ENCODE measurements around the gene CARNS1. TPM values are rescaled to one million over a fixed set of nuclear protein-coding genes. Genes with fewer than 3 reads are reported as not detected.

The CARNS1 gene
- total and polyA plus RNA-seq, 2 experiments from 2014 or later, result 0.38 to 0.43 TPM

DNA sequence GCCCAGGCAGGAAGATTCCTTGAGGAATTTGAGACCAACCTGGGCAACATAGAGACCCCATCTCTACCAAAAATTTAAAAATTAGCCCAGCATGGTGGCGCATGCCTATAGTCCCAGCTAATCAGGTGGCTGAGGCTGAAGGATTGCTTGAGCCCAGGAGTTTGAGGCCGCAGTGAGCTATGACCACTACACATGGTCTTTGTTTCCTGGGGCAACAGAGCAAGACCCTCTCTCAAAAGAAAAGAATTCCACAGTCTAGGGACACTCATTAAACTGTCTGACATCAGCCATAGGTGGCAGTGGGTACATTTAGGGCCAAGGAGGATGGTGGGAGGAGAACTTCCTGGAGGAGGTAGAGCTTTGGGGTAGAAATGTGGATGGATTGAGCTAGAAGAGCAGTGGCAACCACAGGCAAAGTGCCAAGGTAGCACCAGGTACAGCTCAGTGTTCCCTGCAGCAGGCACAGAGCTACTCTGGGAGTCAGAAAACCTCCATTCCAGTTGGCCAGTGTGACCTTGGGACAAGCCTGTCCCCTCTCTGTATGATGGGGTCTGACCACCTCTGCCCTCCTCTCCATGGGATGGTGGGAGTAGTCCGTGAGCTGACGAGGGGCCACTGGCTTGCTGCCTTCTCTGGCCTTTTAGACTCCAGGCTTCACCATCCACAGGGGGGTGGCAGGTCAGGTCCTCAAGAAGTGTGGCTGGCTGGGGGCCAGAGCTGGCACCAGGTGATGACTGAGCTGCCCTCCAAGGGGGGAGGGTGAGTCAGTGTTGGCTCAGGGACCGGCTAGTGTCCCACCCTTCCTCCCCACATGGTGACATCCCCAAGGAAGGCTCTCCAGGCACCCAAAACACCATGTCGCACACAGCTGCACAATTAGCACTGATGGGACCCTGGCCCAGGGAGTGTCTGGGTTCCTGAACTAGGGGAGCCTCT, 38.3 kb upstream of the CARNS1 start:
- Histone ChIP-seq H3F3A (ENCODE audit: insufficient read depth) (no peaks in the 10 kb centered on the region), H3K9ac (no peak overlapping the region), H3K4me1 (ENCODE audit: insufficient read depth) (peaks cover 43% of the 10 kb centered on the region), H3K4me2 (ENCODE audit: unreplicated experiment) (peak overlapping the region; percentile 37), H3K36me3 (ENCODE audit: low read depth) (no peaks in the 10 kb centered on the region), H4K20me1 (ENCODE audit: insufficient read depth) (no peaks in the 10 kb centered on the region), H3K9me2 (ENCODE audit: insufficient read depth) (no peaks in the 10 kb centered on the region), H3K27me3 (replicated peaks; ENCODE audit: insufficient read depth) (no peaks in the 10 kb centered on the region), H3K27ac (no peak overlapping the region), H3K79me2 (ENCODE audit: insufficient read depth) (peaks cover 7% of the 10 kb centered on the region), H3K4me3 (no peak overlapping the region), H2AFZ (no peak overlapping the region), H3K9me3 (ENCODE audit: low read depth) (no peaks in the 10 kb centered on the region)
- in situ Hi-C loops (cut with MboI), result no loop called here
- TF ChIP-seq EZH2 (IDR thresholded peaks at IDR 0.05; ENCODE audit: insufficient read depth, poor library complexity, severe bottlenecking) (no peak), EZH2phosphoT487 (IDR thresholded peaks at IDR 0.05; ENCODE audit: insufficient read depth, low read depth) (no peak)
- DNase-seq, result no peak
- WGBS, 2 experiments (ENCODE audit: low coverage in 1 of 2, low lambda C conversion rate in 2 of 2, missing lambda C conversion rate in 2 of 2), result 84 to 88% methylated on average over 6 of the region's 6 CpGs

DNA sequence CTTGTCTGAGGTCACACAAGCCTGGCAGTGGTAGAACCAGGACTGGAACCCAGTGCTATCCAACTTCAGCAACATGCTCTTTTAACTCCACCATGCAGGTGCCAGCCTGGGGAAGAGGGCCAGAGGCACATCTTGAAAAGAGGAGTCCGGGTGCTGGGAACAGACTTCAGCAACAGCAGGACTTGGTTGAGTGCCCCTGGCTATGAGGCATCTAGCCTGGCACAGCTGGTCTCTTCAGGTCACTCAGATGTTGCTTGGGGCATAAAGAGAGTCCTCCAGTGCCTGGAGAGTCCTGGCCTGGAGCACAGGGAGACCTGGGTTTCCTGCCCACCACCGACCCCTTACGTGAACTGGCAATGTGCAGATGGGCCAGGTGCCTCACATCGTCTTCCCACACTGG, 36.9 kb upstream of the CARNS1 start:
- H3K9me2 ChIP-seq (ENCODE audit: insufficient read depth), result no peaks in the 10 kb centered on the region
- no peaks in the 10 kb centered on the region for H3K79me2 ChIP-seq (ENCODE audit: insufficient read depth)
- H3K4me2 ChIP-seq (ENCODE audit: unreplicated experiment), result no peak overlapping the region
- peak; percentile 12 for DNase-seq
- TF ChIP-seq EZH2phosphoT487 (IDR thresholded peaks at IDR 0.05; ENCODE audit: insufficient read depth, low read depth) (no peak), EZH2 (IDR thresholded peaks at IDR 0.05; ENCODE audit: insufficient read depth, poor library complexity, severe bottlenecking) (no peak)
- WGBS, 2 experiments (ENCODE audit: low coverage in 1 of 2, low lambda C conversion rate in 2 of 2, missing lambda C conversion rate in 2 of 2), result 83 to 91% methylated on average over 4 of the region's 4 CpGs
- H2AFZ ChIP-seq, result no peak overlapping the region
- H3F3A ChIP-seq (ENCODE audit: insufficient read depth), result no peaks in the 10 kb centered on the region
- H4K20me1 ChIP-seq (ENCODE audit: insufficient read depth), result no peaks in the 10 kb centered on the region
- peaks cover 43% of the 10 kb centered on the region for H3K4me1 ChIP-seq (ENCODE audit: insufficient read depth)
- no peaks in the 10 kb centered on the region for H3K27me3 ChIP-seq (replicated peaks; ENCODE audit: insufficient read depth)
- H3K27ac ChIP-seq, result peak overlapping the region; percentile 68; the same call in 1 of the 2 replicates
- no peaks in the 10 kb centered on the region for H3K9me3 ChIP-seq (ENCODE audit: low read depth)
- no peaks in the 10 kb centered on the region for H3K36me3 ChIP-seq (ENCODE audit: low read depth)
- H3K9ac ChIP-seq, result no peak overlapping the region
- in situ Hi-C loops (cut with MboI), result no loop called here
- H3K4me3 ChIP-seq, result no peak overlapping the region

DNA sequence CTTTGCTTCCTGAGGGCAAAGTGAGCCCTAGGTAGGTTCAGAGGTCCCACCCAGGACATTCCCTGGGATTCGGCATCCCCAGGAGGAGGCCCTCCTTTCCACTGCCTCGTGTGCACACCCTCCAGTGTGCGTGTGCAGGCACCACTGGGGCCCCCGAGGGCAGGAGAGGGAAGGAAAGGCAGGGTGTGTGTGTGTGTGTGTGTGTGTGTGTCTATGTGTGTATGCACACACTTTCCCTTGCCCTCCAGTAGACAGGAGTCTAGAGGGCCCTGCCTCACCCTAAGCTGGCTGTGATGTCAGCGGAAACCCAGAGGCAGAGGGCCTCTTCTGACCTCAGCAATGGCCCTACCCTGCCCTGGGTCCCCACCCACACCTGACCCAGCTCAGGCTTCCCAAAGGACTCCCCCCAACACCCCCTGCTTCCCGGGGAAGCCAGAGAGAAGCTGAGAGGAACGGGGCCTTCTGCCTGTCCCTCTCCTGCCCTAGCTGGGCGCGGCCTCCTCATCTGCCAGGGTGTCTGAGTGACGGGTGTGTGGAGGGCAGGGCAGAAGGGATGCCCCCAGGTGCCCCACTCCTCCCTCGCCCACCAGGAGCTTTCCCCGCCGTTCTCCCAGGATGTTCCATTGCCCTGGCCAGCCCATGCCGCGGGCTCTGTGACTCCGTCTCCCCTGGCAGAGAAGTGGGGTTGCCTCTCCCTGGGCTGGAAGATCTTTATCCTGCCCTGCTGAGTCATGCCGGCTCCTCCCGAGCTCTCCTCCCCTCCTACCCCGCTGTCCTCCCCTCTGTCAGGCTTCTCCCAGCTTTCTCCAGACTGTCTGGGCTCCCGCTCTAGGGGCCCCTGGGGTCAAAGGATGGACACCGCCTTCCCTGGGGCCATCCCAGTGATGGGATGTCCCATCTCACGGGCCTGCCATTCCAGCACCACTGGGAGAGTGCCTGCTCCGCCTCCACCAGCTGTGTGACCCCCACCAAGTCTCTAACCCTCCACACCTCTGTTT, 36.1 kb upstream of the CARNS1 start:
- Histone ChIP-seq H3K9ac (peak overlapping the region; percentile 65), H3K4me2 (ENCODE audit: unreplicated experiment) (peak overlapping the region; percentile 33), H4K20me1 (ENCODE audit: insufficient read depth) (no peaks in the 10 kb centered on the region), H3K27me3 (replicated peaks; ENCODE audit: insufficient read depth) (no peaks in the 10 kb centered on the region), H3K9me3 (ENCODE audit: low read depth) (no peaks in the 10 kb centered on the region), H3K9me2 (ENCODE audit: insufficient read depth) (no peaks in the 10 kb centered on the region), H3F3A (ENCODE audit: insufficient read depth) (0 out of 2 replicates have a peak, but pooled peaks cover under 1% of the 10 kb centered on the region), H3K27ac (peak overlapping the region; percentile 68), H3K4me1 (ENCODE audit: insufficient read depth) (peaks cover 44% of the 10 kb centered on the region), H3K79me2 (ENCODE audit: insufficient read depth) (no peaks in the 10 kb centered on the region), H2AFZ (peak overlapping the region; percentile 46), H3K36me3 (ENCODE audit: low read depth) (no peaks in the 10 kb centered on the region), H3K4me3 (0 out of 2 replicates have a peak overlapping the region, but pooled peaks have one; percentile 0)
- in situ Hi-C loops (cut with MboI), result no loop called here
- TF ChIP-seq EZH2 (IDR thresholded peaks at IDR 0.05; ENCODE audit: insufficient read depth, poor library complexity, severe bottlenecking), result no peak
- WGBS, 2 experiments (ENCODE audit: low coverage in 1 of 2, low lambda C conversion rate in 2 of 2, missing lambda C conversion rate in 2 of 2), result 29 to 36% methylated on average over 22 of the region's 23 CpGs
- DNase-seq, result peak; percentile 94
